Islet precursor cell (in vitro differentiated cells): ENCODE measurements around the gene SHISA5.
A peak's percentile ranks its signal among the peaks of the same experiment; 100 is the strongest.
"Not testable (repeated sequence)": the region's sequence is repeated elsewhere in the genome, so short reads cannot be mapped to it uniquely, and the experiment has no call there.

Experiments
- DNase-seq: peaks from one replicate; pipeline ENCODE4 v3.0.0-alpha.2; 2018

SHISA5 gene, protein sequence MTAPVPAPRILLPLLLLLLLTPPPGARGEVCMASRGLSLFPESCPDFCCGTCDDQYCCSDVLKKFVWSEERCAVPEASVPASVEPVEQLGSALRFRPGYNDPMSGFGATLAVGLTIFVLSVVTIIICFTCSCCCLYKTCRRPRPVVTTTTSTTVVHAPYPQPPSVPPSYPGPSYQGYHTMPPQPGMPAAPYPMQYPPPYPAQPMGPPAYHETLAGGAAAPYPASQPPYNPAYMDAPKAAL

DNA sequence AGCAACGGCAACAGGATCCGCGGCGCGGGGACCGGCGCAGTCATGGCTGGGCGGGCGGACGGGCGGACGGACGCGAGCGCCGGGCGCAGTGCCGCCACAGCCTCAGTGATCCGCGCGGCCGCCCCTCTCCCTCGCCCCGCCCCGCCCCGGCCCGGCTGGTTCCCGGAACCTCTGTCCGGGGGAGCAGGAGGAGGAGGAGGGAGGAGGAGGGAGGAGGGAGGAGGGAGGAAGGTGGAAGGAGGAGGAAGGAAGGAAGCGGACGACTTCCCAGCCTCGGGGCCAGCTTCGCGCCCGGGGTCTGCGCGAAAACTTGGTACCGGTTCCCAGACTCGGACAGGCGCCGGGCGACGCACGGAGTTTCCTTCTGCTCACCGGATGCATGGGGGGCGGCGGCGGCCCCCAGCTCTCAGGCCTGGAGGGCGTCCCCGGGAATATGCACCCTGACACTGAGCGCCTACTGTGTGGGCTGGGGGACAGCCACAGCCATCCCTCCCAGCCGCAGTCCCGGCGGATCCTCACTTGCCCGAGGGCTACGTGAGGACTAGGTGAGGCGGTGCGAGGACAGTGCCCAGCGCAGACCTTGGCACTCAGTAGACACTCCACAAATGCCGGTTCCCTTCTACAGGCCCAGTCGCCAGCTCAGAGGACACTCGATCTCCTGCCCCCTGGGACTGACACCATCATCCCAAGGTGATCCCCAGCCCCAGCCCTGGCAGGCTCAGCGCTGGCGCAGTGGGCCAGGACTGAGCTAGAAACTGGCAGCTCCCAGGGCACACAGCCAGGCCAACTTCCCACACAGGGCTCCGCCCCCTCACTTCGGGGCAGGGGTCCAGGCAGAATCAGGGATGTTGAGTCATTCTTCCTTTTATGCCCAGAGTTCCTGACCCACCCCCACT, at the start of gene SHISA5:
SHISA5 (minus strand) TSS at position 124 of the 896 bp plus-strand sequence; CDS start at position 44, 80 bp downstream.
- peak; percentile 79 for DNase-seq

DNA sequence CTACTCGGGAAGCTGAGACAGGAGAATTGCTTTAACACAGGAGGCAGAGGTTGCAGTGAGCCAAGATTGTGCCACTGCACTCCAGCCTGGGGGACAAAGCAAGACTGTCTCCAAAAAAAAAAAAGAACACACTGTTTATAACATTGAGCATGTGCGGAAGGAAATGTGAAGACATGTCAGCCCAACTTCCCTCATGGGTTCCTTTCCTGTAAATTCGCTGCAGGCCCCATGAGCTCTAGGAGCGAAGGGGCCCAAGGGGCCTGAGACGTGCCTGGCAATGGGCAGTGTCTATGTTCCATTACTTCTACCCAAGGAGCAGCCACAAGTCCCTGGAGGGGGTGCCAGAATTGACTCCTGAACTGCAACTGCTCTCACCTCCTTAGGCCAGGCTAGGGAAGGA, 49.4 kb upstream of the SHISA5 start:
- no peak for DNase-seq

DNA sequence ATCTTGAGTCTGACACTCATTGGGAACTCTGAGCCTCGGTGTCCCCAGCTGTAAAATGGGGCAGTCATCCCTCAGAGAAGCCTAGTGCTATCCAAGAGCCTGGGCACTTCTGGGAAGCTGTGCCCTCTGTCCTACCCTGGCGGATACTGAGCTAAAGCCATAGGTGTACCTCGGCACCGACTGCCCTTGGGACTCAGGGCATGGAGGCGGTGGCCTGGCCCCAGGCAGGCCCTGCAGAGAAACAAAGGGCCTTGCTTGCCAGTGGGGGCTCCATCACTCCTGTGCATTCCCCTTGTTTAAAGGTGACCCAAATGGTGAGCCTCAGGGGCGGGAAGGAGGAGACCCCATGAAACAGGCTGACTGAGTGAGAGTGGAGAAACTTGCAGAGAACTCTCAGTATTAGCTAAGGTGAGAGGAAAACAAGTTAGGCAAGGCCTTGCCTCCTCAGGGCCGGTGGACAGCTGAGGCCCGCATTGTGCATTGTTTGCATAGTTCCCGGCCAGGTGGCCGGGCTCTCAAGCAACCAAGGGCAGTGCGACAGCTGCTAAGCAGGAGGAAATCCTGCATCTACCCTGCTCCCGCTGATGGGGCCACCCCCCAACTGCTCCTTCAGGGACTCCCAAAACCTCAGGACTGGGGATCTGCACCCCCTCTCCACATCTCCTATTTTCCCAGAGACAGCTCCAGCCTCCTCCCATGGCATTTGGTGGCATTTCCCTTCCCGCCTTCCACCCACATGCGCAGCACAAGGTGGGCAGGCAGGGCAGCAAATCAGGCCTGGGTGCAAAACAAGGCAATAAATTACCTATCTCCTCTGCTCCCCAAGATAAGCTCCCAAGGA, 48.4 kb upstream of the SHISA5 start:
- DNase-seq: peak; percentile 84

DNA sequence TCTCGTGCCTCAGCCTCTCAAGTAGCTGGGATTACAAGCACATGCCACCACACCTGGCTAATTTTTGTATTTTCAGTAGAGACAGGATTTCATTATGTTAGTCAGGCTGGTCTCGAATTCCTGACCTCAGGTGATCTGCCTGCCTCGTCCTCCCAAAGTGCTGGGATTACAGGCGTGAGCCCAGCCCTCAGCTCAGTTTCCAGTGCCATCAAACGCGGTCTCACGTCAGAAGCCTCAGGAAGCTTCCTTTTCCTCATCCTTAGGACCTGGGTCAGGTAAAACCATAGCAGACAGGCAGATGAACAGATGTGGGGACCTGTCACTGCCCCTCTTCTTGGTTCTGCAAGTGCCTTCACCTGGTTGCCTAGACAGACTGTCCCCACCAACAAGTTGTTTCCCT, 47.7 kb upstream of the SHISA5 start:
- DNase-seq: not testable (repeated sequence)

DNA sequence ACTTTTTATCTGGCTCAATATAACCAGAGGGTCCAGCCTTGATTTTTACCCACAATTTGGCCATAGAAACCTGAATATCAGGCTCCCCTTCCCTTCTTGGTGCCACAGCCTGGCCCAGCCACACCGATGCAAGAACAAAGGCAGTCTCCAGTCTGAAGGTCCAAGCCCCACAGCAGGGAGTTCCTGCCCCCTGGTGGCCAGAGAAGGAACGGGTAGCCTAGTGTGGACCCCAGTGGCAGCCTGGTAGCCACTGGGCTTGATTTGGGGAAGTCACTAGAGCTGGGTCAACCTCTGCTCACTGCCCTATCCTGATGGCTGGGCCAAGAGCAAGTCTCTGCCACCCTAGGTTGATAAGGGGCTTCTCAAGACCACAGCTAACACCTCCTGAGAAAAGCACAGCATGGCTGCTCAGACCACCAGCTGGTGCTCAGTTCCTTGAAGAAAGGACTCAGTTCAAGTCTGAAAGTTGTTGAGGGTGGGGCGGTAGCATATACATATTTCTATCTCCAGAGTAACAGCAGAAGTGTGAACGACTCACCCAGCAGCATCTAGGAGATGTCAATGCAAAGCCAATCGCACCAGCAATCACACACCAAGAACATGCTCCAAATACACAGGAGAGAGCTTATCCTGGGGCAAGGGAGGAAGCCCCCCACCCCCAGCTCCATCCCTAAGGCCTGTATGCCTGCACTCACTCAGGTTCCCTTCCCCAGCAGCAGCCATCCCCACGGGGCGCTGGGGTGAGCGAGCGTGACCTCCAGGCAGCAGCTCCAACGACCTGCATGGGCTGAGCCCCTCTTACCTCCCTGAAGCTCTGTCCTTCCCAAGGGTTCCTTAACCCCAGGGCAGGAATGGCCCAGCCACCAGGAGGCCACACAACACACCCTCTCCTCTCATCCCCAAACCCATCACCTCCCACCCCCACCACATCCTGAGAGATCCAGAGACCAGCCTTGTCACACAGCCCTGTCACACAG, 45.0 kb upstream of the SHISA5 start:
- peak; percentile 92 for DNase-seq

DNA sequence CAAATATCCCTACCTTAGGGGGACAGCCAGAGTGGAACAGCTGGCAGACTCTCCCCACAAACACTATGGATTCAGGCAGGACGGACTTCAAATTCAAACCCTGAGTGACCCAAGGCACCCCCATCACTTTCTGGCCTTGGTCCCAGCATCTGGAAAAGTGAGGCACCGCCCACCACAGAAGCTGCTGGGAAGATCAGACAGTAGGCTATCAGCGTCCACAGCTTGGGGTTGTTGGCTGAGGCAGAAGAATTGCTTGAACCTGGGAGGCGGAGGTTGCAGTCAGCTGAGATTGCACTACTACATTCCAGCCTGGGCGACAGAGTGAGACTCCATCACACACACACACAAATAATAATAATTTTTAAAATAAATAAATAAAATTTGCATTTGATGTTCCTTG, 44.2 kb upstream of the SHISA5 start:
- no peak for DNase-seq

DNA sequence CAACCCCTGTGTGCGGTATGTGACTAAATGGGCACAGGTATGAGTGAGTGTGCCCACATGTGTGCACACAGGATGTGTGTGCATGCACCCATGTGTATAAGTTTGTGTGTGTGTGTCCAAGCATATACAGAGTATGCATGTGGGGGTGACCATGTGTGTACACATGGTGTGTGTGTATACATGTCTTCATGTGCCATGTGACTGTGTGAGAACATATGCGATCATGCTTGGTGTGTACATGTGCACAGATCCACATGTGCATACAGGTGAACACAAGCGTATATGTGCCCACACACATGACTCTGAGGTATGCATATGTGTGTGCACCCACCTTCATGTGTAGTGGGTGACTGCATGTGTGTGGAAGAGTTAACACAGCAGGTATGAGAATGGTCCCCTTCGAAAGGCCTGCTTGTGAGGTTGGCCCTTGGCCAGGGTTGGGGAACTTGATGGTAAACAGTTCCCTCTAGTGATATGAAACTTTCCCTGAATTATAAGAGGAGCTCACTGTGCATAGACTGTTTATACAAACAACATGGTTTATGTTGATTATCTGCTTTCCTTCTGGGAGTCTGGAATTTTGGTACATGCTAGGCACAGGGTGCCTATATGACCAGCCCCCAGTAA, 42.3 kb upstream of the SHISA5 start:
- no peak for DNase-seq

DNA sequence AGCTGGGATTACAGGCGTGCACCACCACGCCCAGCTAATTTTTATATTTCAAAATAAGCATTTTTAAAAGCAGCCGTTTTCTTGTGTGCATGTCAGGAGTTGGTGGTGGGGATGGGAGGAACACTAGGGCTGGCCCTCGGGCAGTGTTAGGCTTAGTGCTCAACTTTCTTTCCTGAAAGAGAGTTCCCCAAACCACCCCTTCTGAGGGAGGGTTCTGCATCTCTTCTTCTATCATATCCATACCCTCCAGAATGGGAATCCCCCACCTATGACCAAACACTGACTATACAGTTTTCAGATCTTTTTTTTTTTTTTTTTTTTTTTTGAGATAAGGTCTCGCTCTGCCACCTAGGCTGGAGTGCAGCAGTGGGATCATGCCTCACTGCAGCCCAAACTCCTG, 40.2 kb upstream of the SHISA5 start:
- DNase-seq: no peak

DNA sequence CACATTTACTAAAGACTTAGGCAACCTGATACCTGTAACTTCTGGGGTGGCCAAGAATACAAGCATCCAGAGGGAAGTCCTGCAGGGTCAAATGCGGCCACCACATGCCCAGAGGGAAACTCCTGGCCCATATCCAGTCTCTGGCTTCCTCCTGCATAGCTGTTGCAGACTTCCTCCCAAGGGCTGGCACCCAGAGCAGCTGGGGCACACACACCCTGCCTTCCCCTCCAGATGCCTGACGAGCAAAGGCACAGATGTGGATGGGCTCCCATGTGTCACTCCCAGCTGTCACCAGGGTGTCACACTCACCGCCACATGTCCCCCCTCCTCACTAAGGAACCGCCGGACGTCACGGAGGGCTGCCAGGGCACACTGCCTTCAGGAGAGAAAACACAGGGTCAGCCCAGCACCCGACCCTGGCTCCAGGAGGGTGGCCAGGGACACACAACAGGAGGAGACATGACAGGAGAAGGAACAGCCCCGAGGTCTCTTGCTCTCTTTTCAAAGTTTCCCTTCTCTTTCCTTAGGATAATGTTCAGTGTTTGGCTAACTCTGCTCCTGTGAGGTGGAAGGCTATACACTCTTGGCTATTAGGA, 39.4 kb upstream of the SHISA5 start:
- DNase-seq: no peak

DNA sequence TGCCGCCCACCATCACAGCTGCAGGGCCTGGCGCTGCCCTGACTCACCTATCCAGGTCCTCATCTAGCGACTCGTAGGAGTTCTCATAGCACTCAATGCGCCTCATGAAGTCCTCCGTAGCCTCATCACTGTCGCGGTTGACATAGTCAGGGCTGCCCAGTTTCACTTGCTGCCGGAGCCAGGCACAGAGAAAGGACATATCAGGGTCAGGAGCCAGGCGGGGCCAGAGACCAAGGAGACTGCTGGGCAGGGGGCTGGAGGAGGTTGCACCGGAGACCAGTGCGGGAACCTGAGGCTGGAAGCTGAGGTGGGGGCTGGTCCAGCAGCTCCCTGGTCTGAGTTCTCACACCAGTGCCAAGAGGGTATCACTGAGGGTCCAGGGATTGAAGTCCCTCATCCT, 34.5 kb upstream of the SHISA5 start:
- DNase-seq: no peak

DNA sequence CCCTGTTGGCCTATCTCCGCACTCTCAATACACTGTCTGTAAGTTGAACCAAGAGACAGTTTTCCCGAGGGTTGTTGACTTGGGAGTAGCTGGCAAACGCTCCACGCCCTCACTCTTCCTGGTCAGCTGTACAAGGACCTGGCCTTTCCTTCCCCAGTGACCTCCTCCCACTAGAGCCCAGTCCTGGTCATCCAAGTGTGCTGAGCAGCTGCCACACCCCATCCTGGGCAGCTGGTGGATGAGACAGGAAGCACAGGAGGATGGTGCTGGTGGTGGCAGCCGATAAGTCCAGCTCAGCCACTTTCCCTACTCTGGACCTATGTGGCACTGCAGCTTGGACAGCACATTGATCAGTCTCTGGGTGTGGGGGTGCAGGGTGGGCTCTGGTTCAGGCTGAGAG, 32.8 kb upstream of the SHISA5 start:
- DNase-seq: no peak

DNA sequence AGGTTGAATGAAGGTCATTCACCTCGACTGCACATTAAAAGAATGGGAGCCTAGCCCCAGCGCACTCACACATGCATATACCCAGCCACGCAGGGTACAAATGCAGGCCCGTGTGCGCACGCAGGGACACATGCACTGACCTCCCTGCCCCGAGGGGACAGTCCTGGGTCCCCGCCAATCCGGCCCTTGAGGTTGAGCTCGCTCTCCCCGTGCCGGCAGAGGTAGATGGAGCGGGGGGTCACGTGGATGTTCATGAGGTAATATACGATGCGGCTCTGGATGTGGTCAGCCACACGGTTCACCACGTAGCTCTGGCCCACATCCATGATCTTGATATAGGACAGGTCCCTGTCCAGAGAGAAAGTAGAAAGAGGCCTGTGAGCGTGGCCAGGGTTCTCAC, 32.1 kb upstream of the SHISA5 start:
- no peak for DNase-seq

DNA sequence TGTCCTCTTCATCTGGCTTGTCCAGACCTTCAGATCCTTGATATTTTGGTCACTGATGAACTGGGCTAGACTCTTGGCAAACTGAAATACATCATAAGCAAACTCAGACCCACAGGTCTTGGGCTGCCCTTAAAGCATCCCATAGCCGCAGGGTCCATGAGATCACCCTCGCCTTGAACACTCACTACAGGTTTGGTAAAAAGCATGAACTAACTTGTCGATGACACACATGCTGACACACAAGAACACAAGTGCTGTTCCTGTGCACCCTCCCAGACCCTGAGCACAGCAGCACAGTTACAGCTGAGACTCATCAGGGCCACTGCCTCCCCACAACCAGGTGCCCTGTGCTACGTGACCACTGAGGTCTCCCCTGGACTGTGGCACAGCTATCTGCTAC, 31.6 kb upstream of the SHISA5 start:
- DNase-seq: no peak

DNA sequence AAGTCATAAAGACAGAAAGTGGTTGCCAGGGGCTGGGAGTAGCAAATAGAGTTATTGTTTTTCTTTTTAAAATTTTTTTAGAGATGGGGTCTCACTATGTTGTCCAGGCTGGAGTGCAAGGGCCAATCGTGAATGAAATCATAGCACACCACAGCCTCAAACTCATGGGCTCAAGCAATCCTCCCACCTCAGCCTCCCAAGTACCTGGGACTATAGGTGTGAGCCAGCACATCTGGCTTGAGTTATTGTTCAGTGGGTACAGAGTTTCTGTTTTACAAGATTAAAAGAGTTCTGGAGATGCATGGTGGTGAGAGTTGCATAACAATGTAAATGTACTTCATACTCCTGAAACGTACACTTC, 29.0 kb upstream of the SHISA5 start:
- DNase-seq: no peak

DNA sequence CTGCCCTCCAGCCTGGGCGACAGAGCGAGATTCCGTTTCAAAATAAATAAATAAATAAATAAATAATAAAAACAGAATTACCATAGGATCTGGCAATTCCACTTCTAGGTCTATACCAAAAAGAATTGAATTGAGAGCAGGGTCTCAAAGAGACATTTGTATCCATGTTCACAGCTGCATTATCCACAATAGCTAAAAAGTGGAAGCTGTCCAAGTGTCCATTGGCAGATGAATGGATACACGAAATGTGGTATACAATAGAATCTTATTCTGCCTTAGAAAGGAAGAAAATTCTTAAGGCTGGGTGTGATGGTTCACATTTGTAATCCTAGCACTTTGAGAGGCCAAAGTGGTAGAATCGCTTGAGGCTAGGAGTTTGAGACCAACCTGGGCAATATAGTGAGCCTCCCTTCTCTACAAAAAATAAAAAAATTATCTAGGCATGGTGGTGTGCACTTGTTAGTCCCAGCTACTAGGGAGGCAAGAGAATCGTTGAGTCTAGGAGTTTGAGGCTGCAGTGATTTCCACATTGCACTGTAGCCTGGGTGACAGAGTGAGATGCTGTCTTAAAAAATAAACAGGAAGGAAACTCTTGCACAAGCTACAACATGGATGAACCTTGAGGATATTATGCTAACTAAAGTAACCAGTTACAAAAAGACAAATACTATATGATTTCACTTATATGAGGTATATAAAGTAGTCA, 28.4 kb upstream of the SHISA5 start:
- no peak for DNase-seq

DNA sequence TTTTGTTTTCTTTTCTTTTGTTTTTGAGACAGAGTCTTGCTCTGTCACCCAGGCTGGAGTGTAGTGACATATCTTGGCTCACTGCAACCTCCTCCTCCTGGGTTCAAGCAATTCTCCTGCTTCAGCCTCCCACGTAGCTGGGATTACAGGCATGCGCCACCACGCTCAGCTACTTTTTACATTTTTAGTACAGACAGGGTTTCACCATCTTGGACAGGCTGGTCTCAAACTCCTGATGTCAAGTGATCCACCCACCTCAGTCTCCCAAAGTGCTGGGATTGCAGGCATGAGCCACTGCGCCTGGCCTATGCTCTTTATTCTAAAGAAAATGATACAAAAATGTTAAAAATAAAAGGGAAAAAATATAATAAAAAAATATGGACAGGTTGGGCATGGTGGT, 26.7 kb upstream of the SHISA5 start:
- not testable (repeated sequence) for DNase-seq

DNA sequence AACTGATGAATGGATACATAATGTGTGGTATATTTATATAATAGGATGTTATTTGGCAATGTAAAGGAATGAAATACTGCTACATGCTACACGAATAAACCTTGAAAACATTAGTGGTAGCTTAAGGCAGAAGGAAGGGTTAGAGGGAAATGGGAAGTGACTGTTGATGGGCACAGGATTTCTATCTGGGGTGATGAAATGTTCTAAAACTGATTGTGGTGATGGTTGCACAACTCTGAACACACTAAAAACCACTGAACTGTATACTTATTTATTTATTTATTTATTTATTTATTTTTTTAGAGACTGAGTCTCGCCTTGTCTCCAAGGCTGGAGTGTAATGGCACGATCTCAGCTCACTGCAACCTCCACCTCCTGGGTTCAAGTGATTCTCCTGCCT, 24.8 kb upstream of the SHISA5 start:
- no peak for DNase-seq

DNA sequence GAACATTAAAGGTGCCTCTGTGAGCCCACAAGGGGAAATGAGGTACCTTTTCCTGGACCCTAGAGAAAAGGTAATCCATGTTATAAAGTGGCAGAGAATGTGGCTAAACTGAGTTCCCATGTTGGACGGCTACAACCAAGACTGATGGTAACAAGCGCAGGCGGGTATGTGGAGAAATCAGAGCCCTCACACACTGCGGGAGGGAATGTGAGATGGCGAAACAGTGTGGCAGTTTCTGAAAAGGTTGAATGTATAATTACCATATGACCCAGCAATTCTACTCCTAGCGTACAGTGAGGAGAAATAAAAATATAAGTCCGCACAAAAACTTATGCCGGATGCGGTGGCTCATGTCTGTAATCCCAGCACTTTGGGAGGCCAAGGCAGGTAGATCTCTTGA, 24.1 kb upstream of the SHISA5 start:
- no peak for DNase-seq

DNA sequence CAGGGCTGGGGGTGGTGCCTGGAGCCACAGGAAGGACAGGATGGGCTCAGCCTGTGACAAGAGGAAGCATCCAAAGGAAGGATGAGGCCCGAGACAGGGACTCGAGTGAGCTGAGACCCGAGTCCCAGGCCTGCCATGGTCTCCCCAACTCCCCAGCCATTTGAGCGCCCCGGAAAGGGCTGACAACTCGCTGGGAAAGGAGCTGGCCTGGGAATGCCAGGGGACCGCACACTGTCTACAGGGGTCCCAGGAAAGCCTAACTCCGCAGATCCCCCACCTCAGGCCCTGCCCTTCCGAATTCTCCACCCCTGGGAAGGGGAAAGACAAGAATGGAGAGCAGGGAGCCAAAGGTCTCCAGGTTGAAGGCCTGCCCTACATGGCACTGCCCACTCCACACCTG, 21.0 kb upstream of the SHISA5 start:
- DNase-seq: no peak

DNA sequence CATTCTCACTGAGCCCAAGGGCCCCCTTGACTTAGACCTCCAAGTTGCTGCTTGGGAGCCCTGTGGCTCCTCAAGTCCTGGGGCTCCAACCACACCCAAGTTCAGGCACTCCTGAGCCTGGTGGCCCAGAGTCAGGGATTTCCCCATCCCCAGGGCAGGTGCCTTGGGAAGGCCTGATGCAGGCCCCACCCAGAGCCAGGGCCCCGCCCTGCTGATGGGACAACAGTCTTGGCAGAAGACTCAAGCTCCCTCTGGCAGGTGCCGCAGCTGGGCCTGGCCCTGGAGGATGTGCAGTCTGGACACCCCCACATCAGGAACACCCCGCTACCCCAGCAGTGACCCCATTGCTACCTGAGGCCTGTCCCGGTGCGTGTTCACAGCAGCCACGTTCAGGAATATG, 17.7 kb upstream of the SHISA5 start:
- peak; percentile 35 for DNase-seq

DNA sequence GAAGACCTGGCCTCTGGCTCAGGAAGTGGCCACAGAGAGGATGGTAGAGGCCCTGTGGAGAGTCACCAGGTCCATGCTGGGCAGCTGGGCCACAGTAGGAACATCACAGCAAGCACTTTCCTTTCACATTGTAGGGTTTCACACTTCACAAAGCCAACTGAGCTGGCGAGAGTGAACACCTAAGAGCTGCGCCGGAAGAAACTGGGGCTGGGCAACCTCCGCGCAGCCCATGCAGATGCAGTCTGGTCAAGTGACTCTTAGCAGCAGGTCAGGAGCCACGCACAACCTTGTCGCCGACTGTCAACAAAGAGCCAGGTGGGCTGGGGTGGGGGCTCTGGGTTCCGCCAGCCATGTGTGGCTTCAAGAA, 15.3 kb upstream of the SHISA5 start:
- DNase-seq: no peak
